PFSK-1 (cell line): ENCODE data around the gene GRIP1.

Source experiments
- FOXP2 ChIP-seq: optimal IDR thresholded peaks from 2 replicates; pipeline ENCODE3; 2011; ENCODE audit warnings: borderline replicate concordance, control low read depth, inconsistent platforms; ENCODE audit not compliant: insufficient read depth; ENCODE audit errors: extremely low read length, extremely low read depth
- POLR2AphosphoS5 ChIP-seq: IDR thresholded peaks from 2 replicates; pipeline ENCODE4 v1.6.1; 2012; ENCODE audit warnings: low read depth, mild to moderate bottlenecking, control low read depth, low read length, moderate library complexity
- SIN3A ChIP-seq: IDR thresholded peaks from 2 replicates; pipeline ENCODE4 v1.6.1; 2012; ENCODE audit warnings: mild to moderate bottlenecking, low read length, moderate library complexity, borderline replicate concordance; ENCODE audit not compliant: insufficient read depth
- TAF1 ChIP-seq: IDR thresholded peaks from 2 replicates; pipeline ENCODE4 v1.6.1; 2012; ENCODE audit warnings: low read length, control low read depth, borderline replicate concordance; ENCODE audit not compliant: insufficient read depth
- TF ChIP-seq, protein P1 (sequence below), 2 experiments: IDR thresholded peaks; 2 replicates each; pipeline versions ENCODE4 v1.6.1 to v1.8.0; 2011 to 2012; ENCODE audit warnings: low read depth in 2 of 2, low read length in 2 of 2, control low read depth in 1 of 2, inconsistent platforms in 1 of 2, mild to moderate bottlenecking in 1 of 2, moderate library complexity in 1 of 2; ENCODE audit not compliant: insufficient read depth in 1 of 2

GRIP1 gene

DNA sequence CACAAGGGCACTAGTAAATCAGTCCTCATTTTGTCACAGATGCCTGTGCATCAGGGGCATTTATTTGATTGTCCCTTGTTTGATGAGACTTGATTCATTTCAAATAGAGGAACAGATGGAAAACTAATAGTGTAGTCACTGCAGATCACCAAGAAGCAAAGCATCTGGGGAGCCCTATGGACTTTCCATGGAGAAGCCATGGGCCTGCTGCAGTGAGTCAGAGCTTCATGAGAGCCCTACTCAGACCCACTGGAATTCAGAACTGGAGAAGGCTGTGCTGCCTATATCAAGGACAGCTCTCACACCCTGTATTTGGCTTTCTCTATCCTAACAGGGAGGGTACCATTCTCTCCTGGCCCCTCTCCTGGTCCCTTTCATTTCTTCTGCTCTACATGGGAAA is 126.2 kb downstream of the GRIP1 start:
- TF ChIP-seq FOXP2 = no peak
- TF ChIP-seq POLR2AphosphoS5 = no peak
- TF ChIP-seq, protein P1, sequence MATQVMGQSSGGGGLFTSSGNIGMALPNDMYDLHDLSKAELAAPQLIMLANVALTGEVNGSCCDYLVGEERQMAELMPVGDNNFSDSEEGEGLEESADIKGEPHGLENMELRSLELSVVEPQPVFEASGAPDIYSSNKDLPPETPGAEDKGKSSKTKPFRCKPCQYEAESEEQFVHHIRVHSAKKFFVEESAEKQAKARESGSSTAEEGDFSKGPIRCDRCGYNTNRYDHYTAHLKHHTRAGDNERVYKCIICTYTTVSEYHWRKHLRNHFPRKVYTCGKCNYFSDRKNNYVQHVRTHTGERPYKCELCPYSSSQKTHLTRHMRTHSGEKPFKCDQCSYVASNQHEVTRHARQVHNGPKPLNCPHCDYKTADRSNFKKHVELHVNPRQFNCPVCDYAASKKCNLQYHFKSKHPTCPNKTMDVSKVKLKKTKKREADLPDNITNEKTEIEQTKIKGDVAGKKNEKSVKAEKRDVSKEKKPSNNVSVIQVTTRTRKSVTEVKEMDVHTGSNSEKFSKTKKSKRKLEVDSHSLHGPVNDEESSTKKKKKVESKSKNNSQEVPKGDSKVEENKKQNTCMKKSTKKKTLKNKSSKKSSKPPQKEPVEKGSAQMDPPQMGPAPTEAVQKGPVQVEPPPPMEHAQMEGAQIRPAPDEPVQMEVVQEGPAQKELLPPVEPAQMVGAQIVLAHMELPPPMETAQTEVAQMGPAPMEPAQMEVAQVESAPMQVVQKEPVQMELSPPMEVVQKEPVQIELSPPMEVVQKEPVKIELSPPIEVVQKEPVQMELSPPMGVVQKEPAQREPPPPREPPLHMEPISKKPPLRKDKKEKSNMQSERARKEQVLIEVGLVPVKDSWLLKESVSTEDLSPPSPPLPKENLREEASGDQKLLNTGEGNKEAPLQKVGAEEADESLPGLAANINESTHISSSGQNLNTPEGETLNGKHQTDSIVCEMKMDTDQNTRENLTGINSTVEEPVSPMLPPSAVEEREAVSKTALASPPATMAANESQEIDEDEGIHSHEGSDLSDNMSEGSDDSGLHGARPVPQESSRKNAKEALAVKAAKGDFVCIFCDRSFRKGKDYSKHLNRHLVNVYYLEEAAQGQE (IDR thresholded peaks at IDR 0.05; ENCODE audit: insufficient read depth in 1 of 2, low read depth in 2 of 2, low read length in 2 of 2) = no peak
- no peak for TF ChIP-seq SIN3A
- no peak for TF ChIP-seq TAF1

DNA sequence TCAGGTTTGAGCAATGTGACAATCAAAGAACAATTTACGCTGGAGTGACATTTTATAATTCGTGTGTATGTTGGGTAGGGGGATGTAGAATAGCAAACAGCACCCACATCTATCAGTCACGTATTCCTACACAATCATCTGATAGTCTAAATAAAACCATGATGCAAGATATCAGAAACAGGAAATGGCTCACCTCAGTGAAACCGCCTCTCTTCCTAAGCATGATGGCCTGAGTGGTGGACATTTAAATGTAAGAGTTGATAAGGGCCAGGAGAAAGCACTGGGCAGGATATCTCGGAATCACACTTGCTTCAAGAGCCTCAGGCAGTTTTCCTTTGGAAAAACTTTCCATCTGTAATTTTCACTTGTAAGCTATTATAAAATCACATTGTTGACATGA is 128.2 kb downstream of the GRIP1 start:
- TF ChIP-seq POLR2AphosphoS5 (no peak), FOXP2 (no peak), SIN3A (no peak), TAF1 (no peak)
- TF ChIP-seq, protein P1 (IDR thresholded peaks at IDR 0.05; ENCODE audit: insufficient read depth in 1 of 2, low read depth in 2 of 2, low read length in 2 of 2) = no peak

DNA sequence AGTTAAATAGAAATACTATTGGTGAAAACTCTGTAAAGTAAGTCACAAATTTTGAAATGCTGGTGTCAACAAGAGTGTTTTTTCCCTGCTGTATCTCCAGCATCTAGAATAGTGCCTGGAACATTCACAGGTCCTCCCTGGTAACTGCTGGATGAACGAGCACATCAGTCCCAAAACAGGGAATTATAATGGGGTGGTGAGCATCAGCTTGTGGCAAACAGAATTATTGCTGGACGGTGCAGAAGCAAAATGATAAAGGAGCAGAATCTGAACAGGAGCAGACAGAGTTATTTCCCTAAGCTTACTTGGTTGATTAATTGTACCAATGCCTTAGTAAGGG is 129.9 kb downstream of the GRIP1 start:
- TF ChIP-seq FOXP2 = no peak
- no peak for TF ChIP-seq SIN3A
- no peak for TF ChIP-seq TAF1
- TF ChIP-seq, protein P1 (IDR thresholded peaks at IDR 0.05; ENCODE audit: insufficient read depth in 1 of 2, low read depth in 2 of 2, low read length in 2 of 2) = no peak
- no peak for TF ChIP-seq POLR2AphosphoS5

DNA sequence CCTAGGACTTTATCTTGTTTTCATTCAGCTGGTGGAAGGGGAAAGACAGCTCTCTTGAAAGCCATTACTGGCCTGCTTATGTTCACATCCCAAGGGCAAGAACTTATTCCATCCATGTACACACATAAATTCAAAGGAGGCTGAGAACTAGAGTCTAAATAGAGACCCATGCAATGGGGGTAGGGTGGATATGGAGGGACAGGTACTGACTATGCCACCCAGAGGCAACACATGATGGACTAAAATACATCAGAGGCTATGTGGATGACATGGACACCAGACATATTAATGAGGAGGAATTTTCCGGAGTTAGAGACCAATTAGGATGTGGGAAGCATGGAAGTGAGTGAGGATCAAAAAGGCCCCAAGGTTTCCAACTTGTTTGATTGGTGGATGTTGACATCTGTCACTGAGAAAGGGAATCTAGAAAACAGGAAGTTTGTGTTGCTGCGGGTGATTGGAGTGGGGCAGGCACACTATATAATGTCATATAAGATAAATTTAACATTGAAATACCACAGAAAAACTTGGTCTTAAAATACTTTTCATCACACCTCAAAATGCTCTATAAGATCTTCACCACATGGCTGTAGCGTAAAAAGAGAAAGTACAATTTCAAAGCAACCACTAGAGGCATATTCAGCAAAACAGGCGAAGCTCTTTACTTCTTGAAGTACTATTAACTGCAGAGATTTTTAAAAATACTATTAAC is 130.4 kb downstream of the GRIP1 start:
- TF ChIP-seq POLR2AphosphoS5 (no peak), TAF1 (no peak), FOXP2 (no peak), SIN3A (no peak)
- TF ChIP-seq, protein P1 (IDR thresholded peaks at IDR 0.05; ENCODE audit: insufficient read depth in 1 of 2, low read depth in 2 of 2, low read length in 2 of 2) = no peak
